Measurements from ENCODE around the gene SLC7A5.

GRCh38 chr16:87854907-87855683 is 14.2 kb downstream of the SLC7A5 start:
- TF ChIP-seq POLR2A (IDR thresholded peaks at IDR 0.05): no peak
- TF ChIP-seq POLR2AphosphoS5 (IDR thresholded peaks at IDR 0.05): no peak
- no peak for TF ChIP-seq CTCF (IDR thresholded peaks at IDR 0.05)
